CD14-positive monocyte (primary cell): ENCODE results near the gene ECSIT. TPM values are rescaled to one million over a fixed set of nuclear protein-coding genes. Genes with fewer than 3 reads are reported as not detected.

Source experiments
- DNase-seq, 3 donors: peaks; one replicate each; pipeline ENCODE4 v3.0.0-alpha.2; 2011 to 2022
- H2AFZ ChIP-seq: 2 replicates; pipeline ENCODE4 v1.6.0; 2012; ENCODE audit warnings: mild to moderate bottlenecking, low read depth, low read length, inconsistent platforms; ENCODE audit not compliant: insufficient read depth, poor library complexity, severe bottlenecking
- H3K27ac ChIP-seq, 2 donors: 1 replicate in 1 of 2; 2 replicates in 1 of 2; pipeline ENCODE4 v1.5.1; 2012 to 2013; ENCODE audit warnings: low read length in 2 of 2, control low read depth in 1 of 2, inconsistent platforms in 1 of 2, low read depth in 1 of 2, mild to moderate bottlenecking in 1 of 2
- H3K27me3 ChIP-seq, 2 donors: one replicate each; pipeline versions ENCODE4 v1.6.0 to v1.6.1; 2011 to 2013; ENCODE audit warnings: low read length in 2 of 2; ENCODE audit not compliant: control insufficient read depth in 2 of 2, insufficient read depth in 2 of 2
- H3K36me3 ChIP-seq, 2 donors: replicated peaks in 1 of 2; 1 replicate in 1 of 2; 2 replicates in 1 of 2; pipeline versions ENCODE4 v1.5.1 to v1.6.1; 2012 to 2013; ENCODE audit warnings: low read length in 2 of 2, control low read depth in 1 of 2, inconsistent platforms in 1 of 2, mild to moderate bottlenecking in 1 of 2; ENCODE audit not compliant: insufficient read depth in 2 of 2, control insufficient read depth in 1 of 2
- H3K4me1 ChIP-seq, 2 donors: 1 replicate in 1 of 2; 2 replicates in 1 of 2; pipeline versions ENCODE4 v1.5.1 to v1.6.1; 2012 to 2013; ENCODE audit warnings: low read length in 2 of 2, control low read depth in 1 of 2, inconsistent platforms in 1 of 2, mild to moderate bottlenecking in 1 of 2, moderate library complexity in 1 of 2; ENCODE audit not compliant: insufficient read depth in 2 of 2, control insufficient read depth in 1 of 2
- H3K4me2 ChIP-seq: replicated peaks from 2 replicates; pipeline ENCODE3; 2012; ENCODE audit warnings: low read length, moderate library complexity, mild to moderate bottlenecking; ENCODE audit not compliant: poor library complexity, severe bottlenecking; ENCODE audit errors: extremely low read depth
- H3K4me3 ChIP-seq, 3 experiments: fragments of 200-600 bp in 1 of 3; sonication (generic) in 1 of 3; replicated peaks in 1 of 3; 1 replicate in 2 of 3; 2 replicates in 1 of 3; pipeline ENCODE4 v1.5.1; 2011 to 2013; ENCODE audit warnings: low read length in 3 of 3, mild to moderate bottlenecking in 3 of 3, control low read depth in 2 of 3, low read depth in 2 of 3, inconsistent platforms in 1 of 3, moderate library complexity in 1 of 3
- H3K79me2 ChIP-seq: 2 replicates; pipeline ENCODE4 v1.6.0; 2012; ENCODE audit warnings: mild to moderate bottlenecking, control low read depth, inconsistent platforms, low read length, moderate library complexity; ENCODE audit not compliant: insufficient read depth
- H3K9ac ChIP-seq: 2 replicates; pipeline ENCODE4 v1.6.0; 2017; ENCODE audit warnings: low read length, mild to moderate bottlenecking; ENCODE audit not compliant: insufficient read depth, poor library complexity, severe bottlenecking
- H3K9me3 ChIP-seq, 2 donors: replicated peaks in 1 of 2; 1 replicate in 1 of 2; 2 replicates in 1 of 2; pipeline versions ENCODE4 v1.5.1 to v1.6.1; 2012 to 2013; ENCODE audit warnings: low read length in 2 of 2, control low read depth in 1 of 2; ENCODE audit not compliant: control insufficient read depth in 1 of 2, insufficient read depth in 1 of 2
- H4K20me1 ChIP-seq: 2 replicates; pipeline ENCODE4 v1.6.0; 2012; ENCODE audit warnings: mild to moderate bottlenecking, low read length, control low read depth, moderate library complexity; ENCODE audit not compliant: insufficient read depth
- H3K27ac Mint-ChIP-seq, 7 donors: one replicate each; pipeline ENCODE4 v1.8.0; 2020; ENCODE audit warnings: mild to moderate bottlenecking in 7 of 7, mixed read lengths in 7 of 7, moderate library complexity in 6 of 7, inconsistent platforms in 2 of 7
- H3K27me3 Mint-ChIP-seq, 3 donors: one replicate each; pipeline ENCODE4 v1.8.0; 2021 to 2022; ENCODE audit warnings: low read depth in 3 of 3, mild to moderate bottlenecking in 3 of 3, mixed read lengths in 3 of 3, moderate library complexity in 3 of 3, inconsistent platforms in 1 of 3
- H3K36me3 Mint-ChIP-seq, 2 donors: one replicate each; pipeline ENCODE4 v1.8.0; 2020; ENCODE audit warnings: mixed read lengths in 2 of 2, inconsistent platforms in 1 of 2, mild to moderate bottlenecking in 1 of 2
- H3K4me1 Mint-ChIP-seq: one replicate; pipeline ENCODE4 v1.8.0; 2020; ENCODE audit warnings: mild to moderate bottlenecking, mixed read lengths
- H3K4me3 Mint-ChIP-seq, 2 donors: one replicate each; pipeline ENCODE4 v1.8.0; 2020; ENCODE audit warnings: mild to moderate bottlenecking in 2 of 2, mixed read lengths in 2 of 2, moderate library complexity in 1 of 2
- H3K9me3 Mint-ChIP-seq, 7 donors: one replicate each; pipeline ENCODE4 v1.8.0; 2020 to 2022; ENCODE audit warnings: mixed read lengths in 7 of 7, mild to moderate bottlenecking in 6 of 7, moderate library complexity in 6 of 7, inconsistent platforms in 2 of 7
- WGBS: methylation state at CpG from one replicate; pipeline ENCODE4 v1.1.5; 2013; ENCODE audit warnings: missing lambda C conversion rate; ENCODE audit not compliant: insufficient coverage; 5-methylcytosine and 5-hydroxymethylcytosine counted together
- intact Hi-C, 2 donors: fragments of 100-400 bp; cut with micrococcal nuclease; formaldehyde crosslinking; loops; one replicate each; pipeline versions ENCODE4 v1.15.0 to v1.15.1; 2023
- polyA plus RNA-seq, 3 donors: library from polyadenylated mRNA; depleted of rRNA in 1 of 3; unstranded in 2 of 3; stranded (reverse) in 1 of 3; fragments of 300-500 nt in 2 of 3; fragments of >200 nt in 1 of 3; fragmentation: Illumina TruSeq in 2 of 3; gene quantifications; 1 replicate in 2 of 3; 2 replicates in 1 of 3; pipeline ENCODE4 v1.2.3, GENCODE V29; 2012 to 2021
- TF ChIP-seq, protein P1 (sequence below): fragments of 200-600 bp; IDR thresholded peaks from one replicate; pipeline ENCODE4 v1.8.0; 2022; ENCODE audit warnings: antibody characterized with exemption, mild to moderate bottlenecking

ECSIT gene
- polyA plus RNA-seq, 3 donors = 26.4 to 31.6 (median 28.3) TPM

DNA sequence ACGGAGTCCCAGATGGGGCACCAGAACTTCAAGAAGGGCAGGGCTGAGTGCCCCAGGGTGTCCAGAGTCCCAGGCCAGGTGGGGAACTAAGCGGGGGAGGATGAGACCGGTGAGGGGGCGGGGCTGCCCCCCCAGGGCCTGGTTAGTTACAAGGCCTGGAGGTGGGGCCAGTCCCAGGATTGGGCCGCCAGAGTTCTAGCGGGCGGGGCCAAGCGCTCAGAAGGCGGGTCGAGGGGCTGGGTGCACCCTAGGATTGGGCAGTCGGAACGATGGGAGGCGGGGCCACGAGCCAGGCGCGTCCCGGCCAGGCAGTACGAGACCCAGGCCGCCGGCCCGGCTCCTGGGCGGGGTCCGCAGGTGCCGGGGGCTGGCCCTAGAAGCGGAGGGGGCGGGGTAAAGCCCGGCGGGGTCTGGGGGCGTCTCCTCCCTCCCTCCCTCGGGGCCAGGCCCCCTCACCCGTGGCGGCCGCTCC, 23.9 kb downstream of the ECSIT start:
- Histone ChIP-seq H3K4me1 (peaks cover 17 to 22% of the 10 kb centered on the region in 2 donors), H3K9me3 (no peaks in the 10 kb centered on the region), H3K9ac (peak overlapping the region; percentile 90), H3K4me3 (peak overlapping the region; percentile 62 to 91 (median 66)), H4K20me1 (no peaks in the 10 kb centered on the region), H2AFZ (peak overlapping the region; percentile 88), H3K79me2 (no peaks in the 10 kb centered on the region), H3K27me3 (no peaks in the 10 kb centered on the region), H3K4me2 (peak overlapping the region; percentile 92), H3K36me3 (no peaks in the 10 kb centered on the region), H3K27ac (peak overlapping the region; percentile 58 to 90)
- TF ChIP-seq, protein P1, sequence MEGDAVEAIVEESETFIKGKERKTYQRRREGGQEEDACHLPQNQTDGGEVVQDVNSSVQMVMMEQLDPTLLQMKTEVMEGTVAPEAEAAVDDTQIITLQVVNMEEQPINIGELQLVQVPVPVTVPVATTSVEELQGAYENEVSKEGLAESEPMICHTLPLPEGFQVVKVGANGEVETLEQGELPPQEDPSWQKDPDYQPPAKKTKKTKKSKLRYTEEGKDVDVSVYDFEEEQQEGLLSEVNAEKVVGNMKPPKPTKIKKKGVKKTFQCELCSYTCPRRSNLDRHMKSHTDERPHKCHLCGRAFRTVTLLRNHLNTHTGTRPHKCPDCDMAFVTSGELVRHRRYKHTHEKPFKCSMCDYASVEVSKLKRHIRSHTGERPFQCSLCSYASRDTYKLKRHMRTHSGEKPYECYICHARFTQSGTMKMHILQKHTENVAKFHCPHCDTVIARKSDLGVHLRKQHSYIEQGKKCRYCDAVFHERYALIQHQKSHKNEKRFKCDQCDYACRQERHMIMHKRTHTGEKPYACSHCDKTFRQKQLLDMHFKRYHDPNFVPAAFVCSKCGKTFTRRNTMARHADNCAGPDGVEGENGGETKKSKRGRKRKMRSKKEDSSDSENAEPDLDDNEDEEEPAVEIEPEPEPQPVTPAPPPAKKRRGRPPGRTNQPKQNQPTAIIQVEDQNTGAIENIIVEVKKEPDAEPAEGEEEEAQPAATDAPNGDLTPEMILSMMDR = no peak
- H3K27me3 Mint-ChIP-seq = peaks cover 0 to 1% (median 0%) of the 10 kb centered on the region in 3 donors
- intact Hi-C loops = loop anchor here in 1 of 2 donors (1.0 to 5.0 kb wide), 2 partner anchors 24 to 92 kb away; partner anchors contain the start of genes ECSIT and ZNF627
- WGBS = under 1% methylated on average over 29 of the region's 33 CpGs
- peaks cover 11 to 19% of the 10 kb centered on the region in 2 donors for H3K36me3 Mint-ChIP-seq
- no peaks in the 10 kb centered on the region for H3K9me3 Mint-ChIP-seq
- peak; percentile 91 to 94 (median 93) for DNase-seq
- H3K4me3 Mint-ChIP-seq = peak overlapping the region; percentile 81 to 84
- H3K27ac Mint-ChIP-seq = peak overlapping the region in 6 of 7 donors; percentile 62 to 91 (median 79)
- peaks cover 16% of the 10 kb centered on the region for H3K4me1 Mint-ChIP-seq

DNA sequence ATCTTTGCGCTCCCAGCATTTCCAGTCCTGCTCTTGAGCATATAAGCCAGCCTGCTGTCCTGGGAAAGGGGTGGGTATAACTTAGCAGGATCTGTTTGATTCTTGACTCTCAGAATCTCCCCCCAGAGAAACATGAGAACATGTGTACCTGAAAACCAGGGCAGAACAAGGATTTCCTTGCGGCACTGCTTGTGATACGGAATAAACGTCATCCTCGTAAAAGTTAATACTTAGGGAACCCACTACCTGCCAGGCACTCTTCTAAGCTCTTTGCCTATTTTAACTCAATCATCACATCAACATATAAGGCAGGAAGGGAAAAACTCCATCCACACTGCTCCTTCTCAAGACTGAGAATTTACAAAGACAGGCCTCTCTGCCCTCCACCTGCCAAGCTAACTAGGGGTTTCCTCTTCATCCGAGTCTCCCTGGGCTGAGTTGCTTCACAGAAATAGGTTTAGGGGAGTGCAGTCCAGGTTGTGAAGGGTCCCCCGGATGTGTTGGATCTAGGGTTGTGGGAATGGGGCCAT, 24.4 kb downstream of the ECSIT start:
- peak overlapping the region; percentile 58 to 90 for H3K27ac ChIP-seq
- intact Hi-C loops = loop anchor here in 1 of 2 donors (1.0 to 5.0 kb wide), 2 partner anchors 25 to 93 kb away; partner anchors contain the start of genes ECSIT and ZNF627
- H2AFZ ChIP-seq = peak overlapping the region; percentile 88
- peaks cover 0 to 1% (median 0%) of the 10 kb centered on the region in 3 donors for H3K27me3 Mint-ChIP-seq
- no peaks in the 10 kb centered on the region for H4K20me1 ChIP-seq
- peak overlapping the region; percentile 90 for H3K9ac ChIP-seq
- no peaks in the 10 kb centered on the region for H3K9me3 ChIP-seq
- H3K4me2 ChIP-seq = peak overlapping the region; percentile 92
- no peaks in the 10 kb centered on the region for H3K9me3 Mint-ChIP-seq
- WGBS = 75% methylated on average over 5 of the region's 7 CpGs
- DNase-seq = no peak
- peak overlapping the region in 2 of 3 experiments; percentile 66 to 91 for H3K4me3 ChIP-seq
- H3K27me3 ChIP-seq = no peaks in the 10 kb centered on the region
- H3K36me3 ChIP-seq = no peaks in the 10 kb centered on the region
- peak overlapping the region; percentile 81 to 84 for H3K4me3 Mint-ChIP-seq
- TF ChIP-seq, protein P1 = no peak
- H3K36me3 Mint-ChIP-seq = peaks cover 11 to 19% of the 10 kb centered on the region in 2 donors
- peaks cover 17 to 22% of the 10 kb centered on the region in 2 donors for H3K4me1 ChIP-seq
- H3K4me1 Mint-ChIP-seq = peaks cover 16% of the 10 kb centered on the region
- peak overlapping the region; percentile 16 to 91 (median 78) for H3K27ac Mint-ChIP-seq
- no peaks in the 10 kb centered on the region for H3K79me2 ChIP-seq
